HG03139 (cell line): ENCODE measurements around the gene ACBD3.

Experiments
- ATAC-seq: cut with Tn5 transposase; IDR thresholded peaks from one replicate; pipeline ENCODE4 v1.9.1; 2021; ENCODE audit not compliant: unreplicated experiment

ACBD3 gene

GRCh38 chr1:226202246-226202645, 15.7 kb upstream of the ACBD3 start:
- no peak for ATAC-seq

GRCh38 chr1:226201029-226201593, 14.6 kb upstream of the ACBD3 start:
- peak; percentile 49 for ATAC-seq

- ATAC-seq: no peak
These were observed 13.4 kb upstream of the ACBD3 start for GRCh38 chr1:226199971-226200370.

- ATAC-seq: no peak
These were observed 8.6 kb upstream of the ACBD3 start for GRCh38 chr1:226195144-226195543.

- ATAC-seq: no peak
These were observed 839 bp upstream of the ACBD3 start for GRCh38 chr1:226187380-226187779.

GRCh38 chr1:226187019-226187322, 430 bp upstream of the ACBD3 start:
- no peak for ATAC-seq

- ATAC-seq: no peak
These were observed 1.2 kb downstream of the ACBD3 start for GRCh38 chr1:226185141-226186036.

- no peak for ATAC-seq
These were observed 4.4 kb downstream of the ACBD3 start for GRCh38 chr1:226181996-226182714.

GRCh38 chr1:226176870-226177269, 9.7 kb downstream of the ACBD3 start:
- ATAC-seq: no peak

GRCh38 chr1:226172589-226172988, 14.0 kb downstream of the ACBD3 start:
- ATAC-seq: no peak

GRCh38 chr1:226166341-226166740, 20.2 kb downstream of the ACBD3 start:
- no peak for ATAC-seq

- ATAC-seq: no peak
These were observed 22.4 kb downstream of the ACBD3 start for GRCh38 chr1:226164154-226164553.

- ATAC-seq: no peak
These were observed 23.6 kb downstream of the ACBD3 start for GRCh38 chr1:226162898-226163297.

GRCh38 chr1:226158983-226159382, 27.6 kb downstream of the ACBD3 start:
- ATAC-seq: no peak

GRCh38 chr1:226158457-226158856, 28.1 kb downstream of the ACBD3 start:
- no peak for ATAC-seq

- no peak for ATAC-seq
These were observed 28.7 kb downstream of the ACBD3 start for GRCh38 chr1:226157761-226158316.

GRCh38 chr1:226154593-226154992, 31.9 kb downstream of the ACBD3 start:
- no peak for ATAC-seq

GRCh38 chr1:226149806-226150205, 36.7 kb downstream of the ACBD3 start:
- no peak for ATAC-seq

GRCh38 chr1:226148121-226148648, 38.4 kb downstream of the ACBD3 start:
- no peak for ATAC-seq

GRCh38 chr1:226144045-226144444, 42.5 kb downstream of the ACBD3 start:
- ATAC-seq: no peak

- no peak for ATAC-seq
These were observed 50.8 kb downstream of the ACBD3 start for GRCh38 chr1:226135709-226136108.
